K562 (cell line): ENCODE results near the gene FBXO10. TPM values are rescaled to one million over a fixed set of nuclear protein-coding genes. Genes with fewer than 3 reads are reported as not detected.
A peak's percentile ranks its signal among the peaks of the same experiment; 100 is the strongest.

Experiments used
- ATAC-seq: fragments of 200-7000 bp; cut with Tn5 transposase; 3 replicates; pipeline ENCODE4 v1.9.1; 2020; ENCODE audit warnings: moderate library complexity
- BruUV-seq: library from RNA; stranded (reverse); fragments of 400-500 nt; replicated peaks from 2 replicates; lab custom pipeline; 2021; lab: Mats Ljungman, UMichigan
- CTCF ChIA-PET: fragments of 300-600 bp; formaldehyde crosslinking; extraction: SDS; loops from one replicate; lab custom pipeline; 2021; ENCODE audit warnings: low intra/inter-chr PET ratio; lab: Yijun Ruan, JAX
- POLR2A ChIA-PET: fragments of 300-600, 350-650 bp; sonication (Branson Sonifier 250); formaldehyde crosslinking; extraction: SDS; loops from one replicate; lab custom pipeline; 2021; ENCODE audit warnings: antibody characterized with exemption, inconsistent platforms; lab: Yijun Ruan, JAX
- DNase-seq, 4 experiments: peaks; one replicate each; pipeline versions ENCODE4 v3.0.0 to v3.0.0-alpha.2; 2011 to 2018; ENCODE audit warnings: low spot score in 3 of 4, mixed read lengths in 3 of 4; ENCODE audit errors: extremely low read depth in 1 of 4
- FAIRE-seq: peaks from 2 replicates; lab custom pipeline; 2011; peaks lifted over from hg19 to GRCh38; lab: Jason Lieb, UNC
- H2AFZ ChIP-seq: 2 replicates; pipeline ENCODE4 v1.6.0; 2011; ENCODE audit warnings: low read depth, low read length, control low read depth, inconsistent platforms
- H3K27ac ChIP-seq: fragments of 200-600 bp; 3 replicates; pipeline ENCODE4 v1.8.0; 2011; ENCODE audit warnings: low read depth, mild to moderate bottlenecking, control low read depth, inconsistent platforms, low read length, moderate library complexity, mixed read lengths; ENCODE audit errors: extremely low read depth
- H3K27me3 ChIP-seq, 2 experiments: fragments of 300-600 bp in 1 of 2; 2 replicates in 1 of 2; 3 replicates in 1 of 2; pipeline versions ENCODE4 v1.6.0 to v1.8.0; 2011; ENCODE audit warnings: inconsistent platforms in 2 of 2, low read length in 2 of 2, mild to moderate bottlenecking in 1 of 2, mixed read lengths in 1 of 2, moderate library complexity in 1 of 2; ENCODE audit not compliant: control insufficient read depth in 2 of 2, insufficient read depth in 2 of 2
- H3K36me3 ChIP-seq: fragments of 300-600 bp; 3 replicates; pipeline ENCODE4 v1.8.0; 2011; ENCODE audit warnings: mild to moderate bottlenecking, low read length, inconsistent platforms; ENCODE audit not compliant: control insufficient read depth, insufficient read depth
- H3K4me1 ChIP-seq, 2 experiments: fragments of 200-600 bp in 1 of 2; replicated peaks in 1 of 2; 2 replicates in 1 of 2; 3 replicates in 1 of 2; pipeline versions ENCODE4 v1.5.1 to v1.8.0; 2011; ENCODE audit warnings: inconsistent platforms in 2 of 2, low read length in 2 of 2, mild to moderate bottlenecking in 1 of 2, mixed read lengths in 1 of 2, moderate library complexity in 1 of 2; ENCODE audit not compliant: control insufficient read depth in 2 of 2, insufficient read depth in 2 of 2
- H3K4me2 ChIP-seq: 2 replicates; pipeline ENCODE4 v1.6.1; 2011; ENCODE audit warnings: low read length, control low read depth, inconsistent platforms, mixed read lengths; ENCODE audit not compliant: insufficient read depth
- H3K4me3 ChIP-seq: fragments of 200-600 bp; sonication (generic), shearing (Covaris generic); 2 replicates; pipeline ENCODE4 v1.5.1; 2016; ENCODE audit warnings: control low read depth, inconsistent platforms
- H3K79me2 ChIP-seq: fragments of 200-600 bp; 3 replicates; pipeline ENCODE4 v1.8.0; 2011; ENCODE audit warnings: low read length, inconsistent platforms; ENCODE audit not compliant: control insufficient read depth, insufficient read depth
- H3K9ac ChIP-seq, 2 experiments: 2 replicates each; pipeline versions ENCODE4 v1.6.0 to v1.6.1; 2011; ENCODE audit warnings: low read depth in 2 of 2, low read length in 2 of 2, control low read depth in 1 of 2, inconsistent platforms in 1 of 2, mild to moderate bottlenecking in 1 of 2, mixed read lengths in 1 of 2; ENCODE audit not compliant: insufficient read depth in 1 of 2
- H3K9me1 ChIP-seq: one replicate; pipeline ENCODE4 v1.6.0; 2011; ENCODE audit warnings: inconsistent platforms, mild to moderate bottlenecking, low read length, moderate library complexity; ENCODE audit not compliant: control insufficient read depth, insufficient read depth
- H3K9me3 ChIP-seq: replicated peaks from 2 replicates; pipeline ENCODE4 v1.5.1; 2011; ENCODE audit warnings: low read depth, low read length, inconsistent platforms; ENCODE audit not compliant: control insufficient read depth, insufficient read depth
- H4K20me1 ChIP-seq: replicated peaks from 2 replicates; pipeline ENCODE4 v1.6.1; 2011; ENCODE audit warnings: low read length, inconsistent platforms, mixed read lengths; ENCODE audit not compliant: control insufficient read depth, insufficient read depth
- AFF1 ChIP-seq, 2 experiments: fragments of 450-650 bp; IDR thresholded peaks; 2 replicates each; pipeline ENCODE4 v1.6.1; 2018; ENCODE audit warnings: mild to moderate bottlenecking in 2 of 2, low read depth in 1 of 2; ENCODE audit not compliant: partially characterized antibody in 2 of 2
- CEBPZ ChIP-seq: fragments of 150-350 bp; IDR thresholded peaks from 2 replicates; pipeline ENCODE4 v1.6.1; 2014; ENCODE audit warnings: low read depth, mild to moderate bottlenecking, low read length, borderline replicate concordance
- POLR2A ChIP-seq: fragments of 450-650 bp; conservative IDR thresholded peaks from 2 replicates; pipeline ENCODE4 v1.6.1; 2016
- REST ChIP-seq, 2 experiments: fragments of 450-650 bp; formaldehyde crosslinking in 1 of 2; IDR thresholded peaks; 2 replicates each; pipeline versions ENCODE4 v1.4.0 to v1.6.1; 2014 to 2020; ENCODE audit warnings: mild to moderate bottlenecking in 2 of 2, borderline replicate concordance in 1 of 2, low read depth in 1 of 2
- WGBS: fragments of 100-300 bp; shearing (Covaris generic); methylation state at CpG from one replicate; pipeline ENCODE4 v1.1.6; 2016; ENCODE audit warnings: low coverage, mixed read lengths; ENCODE audit not compliant: insufficient coverage; ENCODE audit errors: missing lambda C conversion rate; 5-methylcytosine and 5-hydroxymethylcytosine counted together
- in situ Hi-C: fragments of 300-500 bp; cut with MboI; formaldehyde crosslinking; loops from 4 replicates; pipeline ENCODE4 v1.15.0; 2018; ENCODE audit warnings: inconsistent platforms, mixed read lengths
- intact Hi-C: fragments of 100-400 bp; cut with micrococcal nuclease; formaldehyde crosslinking; loops from 2 replicates; pipeline ENCODE4 v1.14.2; 2022
- polyA plus RNA-seq, 8 experiments: library from polyadenylated mRNA; depleted of rRNA in 4 of 8; stranded (reverse) in 5 of 8; unstranded in 3 of 8; fragments of >200 nt; fragmentation: Nextera tagmentation in 2 of 8; fragmentation: Illumina TruSeq in 1 of 8; extraction: Ambion mirVana in 2 of 8; extraction: Trizol in 1 of 8; gene quantifications; 2 replicates each; pipeline versions ENCODE4 v1.2.1 to v1.2.3, GENCODE V29; 2011 to 2014; ENCODE audit warnings: inconsistent platforms in 1 of 8, missing spikeins in 1 of 8
- total RNA-seq, 7 experiments: library from RNA; depleted of rRNA in 6 of 7; stranded (reverse); fragments of >200 nt in 6 of 7; fragmentation: Illumina TruSeq in 2 of 7; extraction: Trizol in 2 of 7; gene quantifications; 2 replicates each; pipeline versions ENCODE4 v1.2.1 to v1.2.3, GENCODE V29; 2011 to 2021; ENCODE audit warnings: low replicate concordance in 1 of 7

Gene FBXO10
- total and polyA plus RNA-seq, 9 of the 15 experiments (the other 6 are each of a cell fraction or from before 2014, with no cell fraction given): 0.84 to 9.9 (median 6.0) TPM

- Histone ChIP-seq H3K79me2 (no peaks in the 10 kb centered on the region), H3K36me3 (peaks cover 45% of the 10 kb centered on the region), H4K20me1 (peaks cover 11% of the 10 kb centered on the region; the same call in 1 of the 2 replicates), H3K9me3 (no peaks in the 10 kb centered on the region), H3K9me1 (peaks cover 3% of the 10 kb centered on the region), H3K27ac (no peak overlapping the region), H3K4me3 (no peak overlapping the region), H3K9ac (0 out of 4 replicates have a peak overlapping the region, but pooled peaks of 1 of the 2 experiments have one; percentile 65), H3K27me3 (no peaks in the 10 kb centered on the region), H2AFZ (no peak overlapping the region), H3K4me2 (no peak overlapping the region), H3K4me1 (peaks cover 4 to 5% of the 10 kb centered on the region in 2 experiments; a peak in 2 of 5 replicates)
- ChIA-PET POLR2A (interaction anchor here (0.7 to 1.6 kb wide), 6 partner anchors 10 to 47 kb away, joined by 3 to 6 read pairs (median 4); no protein-coding TSS in a partner anchor), CTCF (interaction anchor here (0.8 kb wide), 1 partner anchor 27 kb away, joined by 3 read pairs; no protein-coding TSS in a partner anchor)
- FAIRE-seq (no peak), ATAC-seq (no peak), DNase-seq (no peak)
- TF ChIP-seq REST (IDR thresholded peaks at IDR 0.05; ENCODE audit: borderline replicate concordance): no peak
- no peak for TF ChIP-seq REST (CRISPR knock-in tag; IDR thresholded peaks at IDR 0.05; ENCODE audit: low read depth)
- TF ChIP-seq CEBPZ: no peak
- TF ChIP-seq AFF1 (IDR thresholded peaks at IDR 0.05; ENCODE audit: low read depth in 1 of 2, partially characterized antibody in 2 of 2): no peak
- TF ChIP-seq POLR2A: 0 out of 2 replicates have a peak, but pooled peaks have one; percentile 2
- intact Hi-C loops: no loop called here
- WGBS: 83% methylated on average over 7 of the region's 7 CpGs
- no TSS peak for BruUV-seq
- in situ Hi-C loops: no loop called here
These were observed 66.6 kb downstream of the FBXO10 start for GRCh38 chr9:37509536-37509935.
